Measurements from ENCODE around the gene RPS13. TPM values are rescaled to one million over a fixed set of nuclear protein-coding genes. Genes with fewer than 3 reads are reported as not detected.

RPS13 gene
- 941 and 1,142 TPM in 2 replicates for total RNA-seq
- 1,064 and 1,206 TPM in 2 replicates for polyA plus RNA-seq
- 1,469 and 1,549 TPM in 2 replicates for polyA plus RNA-seq (2012)
- 444 and 462 TPM in 2 replicates for polyA minus RNA-seq (ENCODE audit: low replicate concordance)

DNA sequence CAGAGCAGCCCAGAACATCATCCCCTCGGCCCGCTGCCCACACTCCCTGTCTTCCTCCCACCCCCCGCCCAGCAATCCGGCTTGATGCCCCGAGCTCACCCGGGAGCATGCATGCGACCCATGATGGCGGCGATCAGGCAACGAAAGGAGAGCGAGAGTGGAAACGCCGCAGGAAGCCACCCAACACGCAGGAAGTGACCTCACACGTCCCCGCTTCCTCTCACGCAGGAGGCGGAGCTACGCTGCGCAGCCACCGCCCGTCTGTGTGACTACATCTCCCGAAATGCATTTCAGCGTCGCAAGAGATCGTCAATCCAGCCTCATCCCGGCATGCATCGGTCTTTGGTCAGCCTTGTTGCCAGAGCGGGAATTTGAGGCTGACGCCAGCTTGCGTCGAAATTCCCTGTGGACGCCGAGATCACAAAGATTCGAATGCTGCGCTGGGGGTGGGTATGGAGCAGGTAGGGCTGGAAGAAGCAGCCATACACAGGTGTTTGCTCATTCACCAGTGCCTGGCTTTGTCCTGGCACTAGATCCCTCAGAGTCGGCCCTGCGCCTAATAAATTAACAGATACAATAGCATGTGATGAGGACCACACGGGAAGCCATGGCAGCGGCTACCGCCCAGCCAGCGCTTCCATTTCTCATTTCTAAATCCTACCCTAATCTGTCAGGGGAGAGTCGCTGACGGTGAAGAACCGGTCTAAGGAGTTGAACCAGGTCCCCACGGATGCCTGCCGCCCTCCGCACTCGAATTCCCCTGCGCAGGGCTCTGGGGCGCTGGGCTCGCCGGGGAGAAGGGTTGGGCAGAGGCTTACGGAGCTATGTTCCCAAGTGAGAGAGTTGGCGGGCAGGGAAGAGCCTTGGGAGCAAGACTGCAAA, at the start of gene RPS13:
TSS of gene RPS13 (minus strand) at position 148 of the 882 bp plus-strand sequence. CDS start at position 122, 26 bp downstream.
- no peak for TF ChIP-seq EZH2 (IDR thresholded peaks at IDR 0.05; ENCODE audit: low read length, missing control alignments)
- TF ChIP-seq, protein P1, sequence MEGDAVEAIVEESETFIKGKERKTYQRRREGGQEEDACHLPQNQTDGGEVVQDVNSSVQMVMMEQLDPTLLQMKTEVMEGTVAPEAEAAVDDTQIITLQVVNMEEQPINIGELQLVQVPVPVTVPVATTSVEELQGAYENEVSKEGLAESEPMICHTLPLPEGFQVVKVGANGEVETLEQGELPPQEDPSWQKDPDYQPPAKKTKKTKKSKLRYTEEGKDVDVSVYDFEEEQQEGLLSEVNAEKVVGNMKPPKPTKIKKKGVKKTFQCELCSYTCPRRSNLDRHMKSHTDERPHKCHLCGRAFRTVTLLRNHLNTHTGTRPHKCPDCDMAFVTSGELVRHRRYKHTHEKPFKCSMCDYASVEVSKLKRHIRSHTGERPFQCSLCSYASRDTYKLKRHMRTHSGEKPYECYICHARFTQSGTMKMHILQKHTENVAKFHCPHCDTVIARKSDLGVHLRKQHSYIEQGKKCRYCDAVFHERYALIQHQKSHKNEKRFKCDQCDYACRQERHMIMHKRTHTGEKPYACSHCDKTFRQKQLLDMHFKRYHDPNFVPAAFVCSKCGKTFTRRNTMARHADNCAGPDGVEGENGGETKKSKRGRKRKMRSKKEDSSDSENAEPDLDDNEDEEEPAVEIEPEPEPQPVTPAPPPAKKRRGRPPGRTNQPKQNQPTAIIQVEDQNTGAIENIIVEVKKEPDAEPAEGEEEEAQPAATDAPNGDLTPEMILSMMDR (conservative IDR thresholded peaks at IDR 0.05 in 1 of 2, IDR thresholded peaks at IDR 0.05 in 1 of 2; ENCODE audit: low read depth in 1 of 2, low read length in 2 of 2) = no peak

DNA sequence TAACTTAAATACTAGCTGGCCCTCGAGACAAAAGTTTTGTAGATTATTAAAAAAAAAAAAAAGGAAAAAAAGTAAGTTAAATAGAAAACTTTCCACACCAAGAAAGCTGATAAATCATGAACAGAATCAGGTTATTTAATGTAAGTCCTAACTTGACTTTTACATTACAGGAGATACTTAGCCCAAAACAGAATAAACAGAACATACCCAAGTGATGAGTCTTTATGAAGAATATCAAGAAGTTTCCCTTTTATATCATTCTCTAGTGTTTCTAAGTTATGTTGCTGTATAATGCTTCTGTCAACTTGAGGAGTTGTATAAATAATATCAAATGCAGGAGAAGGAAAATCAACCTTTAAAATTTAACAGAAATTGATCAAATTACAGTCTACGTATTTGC, 44.5 kb upstream of the RPS13 start:
- Histone ChIP-seq H3K27ac (ENCODE audit: insufficient read depth, low read length) (no peak overlapping the region), H3K4me3 (replicated peaks in 1 of 4; ENCODE audit: control extremely low read depth in 1 of 4, insufficient read depth in 1 of 4, low read depth in 3 of 4, low read length in 4 of 4) (no peak overlapping the region), H3K9ac (ENCODE audit: insufficient read depth, low read length) (no peak overlapping the region), H4K20me1 (ENCODE audit: control insufficient read depth, extremely low read depth, insufficient read depth, low read length) (no peaks in the 10 kb centered on the region), H2AFZ (ENCODE audit: low read length) (no peak overlapping the region), H3K9me3 (ENCODE audit: control insufficient read depth, insufficient read depth, low read depth, low read length) (no peaks in the 10 kb centered on the region), H3K79me2 (ENCODE audit: control insufficient read depth, insufficient read depth, low read length) (no peaks in the 10 kb centered on the region), H3K4me1 (ENCODE audit: control insufficient read depth, extremely low read depth, insufficient read depth, low read length) (no peaks in the 10 kb centered on the region), H3K27me3 (ENCODE audit: control insufficient read depth, insufficient read depth, low read length) (no peaks in the 10 kb centered on the region), H3K4me2 (ENCODE audit: extremely low read depth, insufficient read depth, low read length) (no peak overlapping the region), H3K36me3 (ENCODE audit: control insufficient read depth, insufficient read depth, low read length) (peaks cover 1% of the 10 kb centered on the region)
- TF ChIP-seq EZH2 (IDR thresholded peaks at IDR 0.05; ENCODE audit: low read length, missing control alignments) = no peak
- TF ChIP-seq, protein P1 (conservative IDR thresholded peaks at IDR 0.05 in 1 of 2, IDR thresholded peaks at IDR 0.05 in 1 of 2; ENCODE audit: low read depth in 1 of 2, low read length in 2 of 2) = no peak
- DNase-seq (ENCODE audit: low read depth in 2 of 2) = no peak

More for the DNA sequence above, at the start of gene RPS13:
- peaks cover 24% of the 10 kb centered on the region for H3K79me2 ChIP-seq (ENCODE audit: control insufficient read depth, insufficient read depth, low read length)
- H3K4me1 ChIP-seq (ENCODE audit: control insufficient read depth, extremely low read depth, insufficient read depth, low read length) = peaks cover 2% of the 10 kb centered on the region
- H3K27me3 ChIP-seq (ENCODE audit: control insufficient read depth, insufficient read depth, low read length) = no peaks in the 10 kb centered on the region
- peaks cover 5% of the 10 kb centered on the region for H3K36me3 ChIP-seq (ENCODE audit: control insufficient read depth, insufficient read depth, low read length)
- peak; percentile 98 to 99 for DNase-seq (ENCODE audit: low read depth in 2 of 2)
- H4K20me1 ChIP-seq (ENCODE audit: control insufficient read depth, extremely low read depth, insufficient read depth, low read length) = no peaks in the 10 kb centered on the region
- peak within 1 kb of the TSS; percentile 91 to 100 (median 96) for H3K4me3 ChIP-seq (replicated peaks in 1 of 4; ENCODE audit: control extremely low read depth in 1 of 4, insufficient read depth in 1 of 4, low read depth in 3 of 4, low read length in 4 of 4)
- no peaks in the 10 kb centered on the region for H3K9me3 ChIP-seq (ENCODE audit: control insufficient read depth, insufficient read depth, low read depth, low read length)
- H3K27ac ChIP-seq (ENCODE audit: insufficient read depth, low read length) = peak within 1 kb of the TSS; percentile 98
- H2AFZ ChIP-seq (ENCODE audit: low read length) = peak within 1 kb of the TSS; percentile 94
- peak within 1 kb of the TSS; percentile 81 for H3K4me2 ChIP-seq (ENCODE audit: extremely low read depth, insufficient read depth, low read length)
- peak within 1 kb of the TSS; percentile 97 for H3K9ac ChIP-seq (ENCODE audit: insufficient read depth, low read length)

GRCh38 chr11:17117262-17117661, 39.8 kb upstream of the RPS13 start:
- TF ChIP-seq EZH2 (IDR thresholded peaks at IDR 0.05; ENCODE audit: low read length, missing control alignments) = no peak
- TF ChIP-seq, protein P1 (conservative IDR thresholded peaks at IDR 0.05 in 1 of 2, IDR thresholded peaks at IDR 0.05 in 1 of 2; ENCODE audit: low read depth in 1 of 2, low read length in 2 of 2) = no peak
- Histone ChIP-seq H3K4me3 (replicated peaks in 1 of 4; ENCODE audit: control extremely low read depth in 1 of 4, insufficient read depth in 1 of 4, low read depth in 3 of 4, low read length in 4 of 4) (no peak overlapping the region), H3K27ac (ENCODE audit: insufficient read depth, low read length) (no peak overlapping the region), H3K79me2 (ENCODE audit: control insufficient read depth, insufficient read depth, low read length) (no peaks in the 10 kb centered on the region), H3K27me3 (ENCODE audit: control insufficient read depth, insufficient read depth, low read length) (no peaks in the 10 kb centered on the region), H4K20me1 (ENCODE audit: control insufficient read depth, extremely low read depth, insufficient read depth, low read length) (no peaks in the 10 kb centered on the region), H3K36me3 (ENCODE audit: control insufficient read depth, insufficient read depth, low read length) (peaks cover 1% of the 10 kb centered on the region), H3K4me2 (ENCODE audit: extremely low read depth, insufficient read depth, low read length) (no peak overlapping the region), H3K9me3 (ENCODE audit: control insufficient read depth, insufficient read depth, low read depth, low read length) (no peaks in the 10 kb centered on the region), H3K9ac (ENCODE audit: insufficient read depth, low read length) (no peak overlapping the region), H2AFZ (ENCODE audit: low read length) (no peak overlapping the region), H3K4me1 (ENCODE audit: control insufficient read depth, extremely low read depth, insufficient read depth, low read length) (no peaks in the 10 kb centered on the region)
- DNase-seq (ENCODE audit: low read depth in 2 of 2) = no peak

Measured in fibroblast of lung (primary cell).